ENCODE results near the gene EMC9.
A peak's percentile ranks its signal among the peaks of the same experiment; 100 is the strongest.

The EMC9 gene

GRCh38 chr14:24141097-24141880 lies at the start of gene EMC9:
TSS of gene EMC9 (minus strand) at chr14:24141591. CDS start at chr14:24141304, 287 bp downstream.
- DNase-seq (ENCODE audit: low read depth), result peak; percentile 99

- no peak for DNase-seq (ENCODE audit: low read depth)
Measured at GRCh38 chr14:24190416-24190815, 49.0 kb upstream of the EMC9 start.

GRCh38 chr14:24189460-24189859 lies 48.1 kb upstream of the EMC9 start:
- DNase-seq (ENCODE audit: low read depth), result no peak

GRCh38 chr14:24189059-24189375 lies 47.6 kb upstream of the EMC9 start:
- no peak for DNase-seq (ENCODE audit: low read depth)

GRCh38 chr14:24188251-24189058 lies 47.1 kb upstream of the EMC9 start, which contains the start of gene IPO4:
TSS of gene IPO4 (minus strand) at chr14:24188816. CDS start at chr14:24188787, 29 bp downstream.
- DNase-seq (ENCODE audit: low read depth), result peak; percentile 92

- no peak for DNase-seq (ENCODE audit: low read depth)
Measured at GRCh38 chr14:24187539-24187915, 46.1 kb upstream of the EMC9 start.

GRCh38 chr14:24186831-24187538 lies 45.6 kb upstream of the EMC9 start:
- DNase-seq (ENCODE audit: low read depth), result no peak

GRCh38 chr14:24185741-24186140 lies 44.4 kb upstream of the EMC9 start:
- no peak for DNase-seq (ENCODE audit: low read depth)

- no peak for DNase-seq (ENCODE audit: low read depth)
Measured at GRCh38 chr14:24185026-24185425, 43.6 kb upstream of the EMC9 start.

- no peak for DNase-seq (ENCODE audit: low read depth)
Measured at GRCh38 chr14:24184104-24184970, 42.9 kb upstream of the EMC9 start.

GRCh38 chr14:24183014-24183481 lies 41.7 kb upstream of the EMC9 start:
- DNase-seq (ENCODE audit: low read depth), result no peak

- DNase-seq (ENCODE audit: low read depth), result no peak
Measured at GRCh38 chr14:24182110-24182882, 40.9 kb upstream of the EMC9 start.

- DNase-seq (ENCODE audit: low read depth), result no peak
Measured at GRCh38 chr14:24181371-24182077, 40.1 kb upstream of the EMC9 start.

GRCh38 chr14:24179961-24180796 lies 38.8 kb upstream of the EMC9 start:
- DNase-seq (ENCODE audit: low read depth), result no peak

GRCh38 chr14:24179294-24179960 lies 38.0 kb upstream of the EMC9 start:
- no peak for DNase-seq (ENCODE audit: low read depth)

GRCh38 chr14:24178399-24179178 lies 37.2 kb upstream of the EMC9 start:
- DNase-seq (ENCODE audit: low read depth), result no peak

- DNase-seq (ENCODE audit: low read depth), result no peak
Measured at GRCh38 chr14:24177891-24178290, 36.5 kb upstream of the EMC9 start.

Data from stimulated activated CD8-positive, alpha-beta memory T cell treated with anti-CD3 and anti-CD28 coated beads, Interleukin-4, amount 100 ng/mL, for 24 hours (primary cell).